Nasal cavity respiratory epithelium epithelial cell of viscerocranial mucosa (primary cell): Measurements from ENCODE around the gene SPAG9. TPM values are rescaled to one million over a fixed set of nuclear protein-coding genes. Genes with fewer than 3 reads are reported as not detected.

Experiments used
- total RNA-seq: library from RNA; depleted of rRNA; stranded (reverse); fragments of >200 nt; gene quantifications from 2 replicates; pipeline ENCODE4 v1.2.3, GENCODE V29; 2014

Gene SPAG9, protein sequence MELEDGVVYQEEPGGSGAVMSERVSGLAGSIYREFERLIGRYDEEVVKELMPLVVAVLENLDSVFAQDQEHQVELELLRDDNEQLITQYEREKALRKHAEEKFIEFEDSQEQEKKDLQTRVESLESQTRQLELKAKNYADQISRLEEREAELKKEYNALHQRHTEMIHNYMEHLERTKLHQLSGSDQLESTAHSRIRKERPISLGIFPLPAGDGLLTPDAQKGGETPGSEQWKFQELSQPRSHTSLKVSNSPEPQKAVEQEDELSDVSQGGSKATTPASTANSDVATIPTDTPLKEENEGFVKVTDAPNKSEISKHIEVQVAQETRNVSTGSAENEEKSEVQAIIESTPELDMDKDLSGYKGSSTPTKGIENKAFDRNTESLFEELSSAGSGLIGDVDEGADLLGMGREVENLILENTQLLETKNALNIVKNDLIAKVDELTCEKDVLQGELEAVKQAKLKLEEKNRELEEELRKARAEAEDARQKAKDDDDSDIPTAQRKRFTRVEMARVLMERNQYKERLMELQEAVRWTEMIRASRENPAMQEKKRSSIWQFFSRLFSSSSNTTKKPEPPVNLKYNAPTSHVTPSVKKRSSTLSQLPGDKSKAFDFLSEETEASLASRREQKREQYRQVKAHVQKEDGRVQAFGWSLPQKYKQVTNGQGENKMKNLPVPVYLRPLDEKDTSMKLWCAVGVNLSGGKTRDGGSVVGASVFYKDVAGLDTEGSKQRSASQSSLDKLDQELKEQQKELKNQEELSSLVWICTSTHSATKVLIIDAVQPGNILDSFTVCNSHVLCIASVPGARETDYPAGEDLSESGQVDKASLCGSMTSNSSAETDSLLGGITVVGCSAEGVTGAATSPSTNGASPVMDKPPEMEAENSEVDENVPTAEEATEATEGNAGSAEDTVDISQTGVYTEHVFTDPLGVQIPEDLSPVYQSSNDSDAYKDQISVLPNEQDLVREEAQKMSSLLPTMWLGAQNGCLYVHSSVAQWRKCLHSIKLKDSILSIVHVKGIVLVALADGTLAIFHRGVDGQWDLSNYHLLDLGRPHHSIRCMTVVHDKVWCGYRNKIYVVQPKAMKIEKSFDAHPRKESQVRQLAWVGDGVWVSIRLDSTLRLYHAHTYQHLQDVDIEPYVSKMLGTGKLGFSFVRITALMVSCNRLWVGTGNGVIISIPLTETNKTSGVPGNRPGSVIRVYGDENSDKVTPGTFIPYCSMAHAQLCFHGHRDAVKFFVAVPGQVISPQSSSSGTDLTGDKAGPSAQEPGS (N-terminal part only)
- total RNA-seq: 131 and 133 TPM in 2 replicates

DNA sequence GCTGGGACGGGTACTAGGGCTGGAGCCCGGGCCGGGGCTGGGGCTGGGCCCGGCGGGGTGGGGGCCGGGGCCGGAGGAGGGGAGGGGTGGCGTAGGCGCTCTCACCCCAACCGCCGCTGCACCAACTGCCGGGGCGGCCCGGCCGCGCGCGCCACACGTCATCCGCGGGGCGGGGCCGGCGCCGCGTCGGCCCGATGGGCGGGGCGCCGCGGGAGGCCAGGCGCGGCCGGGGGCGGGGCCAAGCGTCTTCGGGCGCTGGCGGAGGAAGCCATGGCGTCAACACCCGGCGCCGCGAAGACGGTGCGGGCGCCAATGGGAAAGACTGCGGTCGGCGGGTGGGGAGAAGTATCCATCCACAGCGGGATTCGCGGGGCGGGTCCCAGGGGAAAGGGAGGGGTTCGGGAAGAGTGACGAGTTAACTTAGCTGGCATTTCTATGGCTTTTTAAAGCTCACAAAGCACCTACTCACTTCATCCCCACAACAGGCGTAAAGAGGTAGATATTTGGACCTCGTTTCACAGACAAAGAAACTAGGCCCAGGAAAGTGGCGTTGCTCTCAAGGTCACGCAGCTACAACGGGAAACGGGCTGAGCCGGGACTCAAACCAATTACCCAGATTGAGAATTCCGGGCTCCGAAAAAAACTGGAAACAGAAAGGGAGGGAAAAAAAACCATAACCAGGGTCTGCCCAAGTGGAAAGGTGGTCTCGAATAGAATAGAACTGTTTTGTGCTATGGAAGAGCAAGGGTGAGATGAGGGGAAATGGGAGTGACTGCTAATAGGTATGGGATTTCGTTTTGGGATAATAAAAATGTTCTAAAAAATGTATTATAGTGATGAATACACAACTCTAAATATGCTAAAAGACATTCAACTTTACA, at the start of gene SPAG9:
SPAG9 (minus strand) TSS at position 130 of the 881 bp plus-strand sequence. CDS start 212 bp downstream, outside the sequence.

DNA sequence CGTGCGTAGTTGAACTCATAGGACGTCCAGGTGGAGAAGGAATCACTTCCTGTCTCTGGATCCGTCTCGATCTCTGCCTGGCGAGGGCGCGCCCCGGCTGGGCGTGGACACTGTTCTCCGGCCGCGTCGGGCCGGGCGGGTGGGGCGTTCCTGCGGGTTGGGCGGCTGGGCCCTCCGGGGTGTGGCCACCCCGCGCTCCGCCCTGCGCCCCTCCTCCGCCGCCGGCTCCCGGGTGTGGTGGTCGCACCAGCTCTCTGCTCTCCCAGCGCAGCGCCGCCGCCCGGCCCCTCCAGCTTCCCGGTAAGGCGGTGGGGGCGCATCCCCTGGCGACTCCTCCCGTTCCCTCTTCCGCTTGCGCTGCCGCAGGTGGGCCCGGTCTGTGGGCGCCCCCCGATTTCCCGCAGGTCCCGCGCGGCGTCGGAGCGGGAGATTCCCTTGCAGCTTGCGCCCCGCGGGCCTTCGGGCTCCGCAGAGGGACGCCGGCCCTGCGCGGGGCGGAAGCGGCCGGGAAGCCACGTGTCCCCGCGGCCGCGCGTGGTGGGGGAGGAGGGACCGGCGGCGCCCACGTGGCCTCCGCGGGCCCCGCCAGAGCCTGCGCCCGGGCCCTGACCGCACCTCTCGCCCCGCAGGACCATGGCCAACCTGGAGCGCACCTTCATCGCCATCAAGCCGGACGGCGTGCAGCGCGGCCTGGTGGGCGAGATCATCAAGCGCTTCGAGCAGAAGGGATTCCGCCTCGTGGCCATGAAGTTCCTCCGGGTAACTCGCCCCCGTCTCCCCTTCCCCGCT, 45.7 kb upstream of the SPAG9 start, which contains the start of gene NME2:
NME2 (plus strand) TSS at position 214 of the 789 bp plus-strand sequence; CDS start at position 634, 420 bp downstream.

DNA sequence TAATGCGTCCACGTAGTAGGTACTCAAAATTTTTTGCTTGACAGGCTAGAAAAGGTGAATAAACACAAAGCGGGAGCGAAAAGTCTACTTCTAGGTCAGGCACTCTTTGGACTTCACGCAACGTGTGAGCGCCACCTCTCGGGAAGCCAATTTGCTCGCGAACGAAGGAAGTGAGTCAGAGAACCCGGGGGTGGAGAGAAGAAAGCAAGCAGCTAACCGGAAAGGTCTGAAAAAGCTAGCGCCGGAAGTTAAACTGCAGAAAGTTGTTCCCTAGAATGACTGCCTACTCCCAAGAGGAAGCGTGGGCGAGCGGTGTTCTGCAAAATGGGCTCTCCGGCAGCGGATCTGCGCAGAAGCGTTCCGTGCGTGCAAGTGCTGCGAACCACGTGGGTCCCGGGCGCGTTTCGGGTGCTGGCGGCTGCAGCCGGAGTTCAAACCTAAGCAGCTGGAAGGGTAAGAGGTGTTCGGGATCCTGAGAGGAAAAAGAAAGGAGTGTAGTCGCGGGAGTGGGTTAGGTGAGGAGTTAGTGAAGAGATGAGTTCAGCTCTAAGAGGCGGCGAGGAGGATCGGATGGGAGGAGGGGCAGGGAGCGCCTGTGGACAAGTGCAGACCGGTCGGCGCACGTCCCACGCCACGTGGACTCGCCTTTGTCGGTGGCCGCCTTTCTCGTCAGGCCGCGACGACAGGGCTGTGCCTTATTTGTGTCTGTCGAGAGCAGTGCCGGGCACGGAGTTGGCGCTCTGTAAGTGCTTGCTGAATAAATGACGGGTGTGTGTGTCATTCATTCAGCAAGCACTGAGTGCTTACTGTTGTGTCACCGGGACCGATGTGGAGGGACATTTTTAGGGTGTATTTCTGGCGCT, 32.8 kb upstream of the SPAG9 start, which contains the start of gene NME1:
NME1 (plus strand) TSS at position 350 of the 863 bp plus-strand sequence. CDS start 2,096 bp downstream, outside the sequence.

Other genes with a start within 250 kb of the SPAG9 start
- gene NME1, start 32.7 kb upstream of the SPAG9 start, total RNA-seq: 82.9 and 110 TPM in 2 replicates
- 467 and 923 TPM in 2 replicates for gene NME2, start 45.5 kb upstream of the SPAG9 start, total RNA-seq
- gene MBTD1, start 139.2 kb upstream of the SPAG9 start, total RNA-seq: 9.2 and 15.7 TPM in 2 replicates
- gene UTP18, start 139.7 kb upstream of the SPAG9 start, total RNA-seq: 34.2 and 34.7 TPM in 2 replicates